CD4-positive, alpha-beta T cell (primary cell): Measurements from ENCODE around the gene GPS1. TPM values are rescaled to one million over a fixed set of nuclear protein-coding genes. Genes with fewer than 3 reads are reported as not detected.

Source experiments
- ATAC-seq: fragments of 200-7000 bp; cut with Tn5 transposase; one replicate; pipeline ENCODE4 v1.10.0; 2022; ENCODE audit warnings: mild to moderate bottlenecking; ENCODE audit not compliant: poor library complexity
- CTCF ChIA-PET: fragments of 350-600 bp; sonication (Branson Sonifier 250); formaldehyde crosslinking; loops from one replicate; lab custom pipeline; 2021; ENCODE audit warnings: antibody characterized with exemption, inconsistent platforms; lab: Charles Lee
- POLR2A ChIA-PET: fragments of 350-600 bp; sonication (Branson Sonifier 250); formaldehyde crosslinking; loops from one replicate; lab custom pipeline; 2021; ENCODE audit warnings: antibody characterized with exemption, inconsistent platforms; lab: Charles Lee
- DNase-seq, 14 experiments: peaks; one replicate each; pipeline ENCODE4 v3.0.0-alpha.2; 2013 to 2020; ENCODE audit warnings: mixed read lengths in 2 of 14
- H3K27ac ChIP-seq, 2 donors: one replicate each; pipeline versions ENCODE4 v1.5.1 to v1.7.0; 2013; ENCODE audit warnings: low read length in 2 of 2, low read depth in 1 of 2, mild to moderate bottlenecking in 1 of 2
- H3K27me3 ChIP-seq, 2 experiments: 1 replicate in 1 of 2; 2 replicates in 1 of 2; pipeline versions ENCODE4 v1.6.1 to v1.7.0; 2013; ENCODE audit warnings: low read length in 2 of 2, control low read depth in 1 of 2, mild to moderate bottlenecking in 1 of 2, moderate library complexity in 1 of 2; ENCODE audit not compliant: insufficient read depth in 2 of 2, control insufficient read depth in 1 of 2
- H3K36me3 ChIP-seq: one replicate; pipeline ENCODE4 v1.6.1; 2013; ENCODE audit warnings: low read length, control low read depth; ENCODE audit not compliant: insufficient read depth
- H3K4me1 ChIP-seq: one replicate; pipeline ENCODE4 v1.6.1; 2013; ENCODE audit warnings: low read length, control low read depth; ENCODE audit not compliant: insufficient read depth
- H3K4me3 ChIP-seq: one replicate; pipeline ENCODE4 v1.5.1; 2013; ENCODE audit warnings: mild to moderate bottlenecking, low read length, moderate library complexity
- H3K9me3 ChIP-seq, 2 experiments: 1 replicate in 1 of 2; 2 replicates in 1 of 2; pipeline versions ENCODE4 v1.6.1 to v1.7.0; 2013; ENCODE audit warnings: low read length in 2 of 2, mild to moderate bottlenecking in 2 of 2, control low read depth in 1 of 2, moderate library complexity in 1 of 2; ENCODE audit not compliant: control insufficient read depth in 1 of 2, insufficient read depth in 1 of 2
- H3K27ac Mint-ChIP-seq: one replicate; pipeline ENCODE4 v1.8.0; 2020; ENCODE audit warnings: mixed read lengths
- H3K27me3 Mint-ChIP-seq: one replicate; pipeline ENCODE4 v1.8.0; 2021; ENCODE audit warnings: mixed read lengths
- H3K36me3 Mint-ChIP-seq: one replicate; pipeline ENCODE4 v1.8.0; 2021; ENCODE audit warnings: low read depth, mixed read lengths
- H3K4me1 Mint-ChIP-seq: one replicate; pipeline ENCODE4 v1.8.0; 2021; ENCODE audit warnings: low read depth, mixed read lengths
- H3K4me3 Mint-ChIP-seq: one replicate; pipeline ENCODE4 v1.8.0; 2020; ENCODE audit warnings: mild to moderate bottlenecking, mixed read lengths
- H3K9me3 Mint-ChIP-seq: one replicate; pipeline ENCODE4 v1.8.0; 2020; ENCODE audit warnings: mixed read lengths
- CTCF ChIP-seq: fragments of 200-600 bp; IDR thresholded peaks from one replicate; pipeline ENCODE4 v1.8.0; 2022; ENCODE audit warnings: antibody characterized with exemption, mild to moderate bottlenecking
- intact Hi-C, 2 experiments: fragments of 100-400 bp; cut with DNase I in 1 of 2; cut with micrococcal nuclease in 1 of 2; formaldehyde crosslinking; loops; one replicate each; pipeline versions ENCODE4 v1.15.1 to v1.9.0; 2023 to 2025; cut with DNase I, micrococcal nuclease
- total RNA-seq, 174 experiments: library from RNA in 2 of 174; stranded (reverse) in 2 of 174; gene quantifications; one replicate each; pipeline ENCODE4 v1.2.3 and lab custom pipeline; 2021 to 2026

Gene GPS1
- total RNA-seq, 2 experiments from 2014 or later: 64.6 to 69.3 TPM

- Mint-ChIP-seq H3K27me3 (no peaks in the 10 kb centered on the region), H3K27ac (no peak overlapping the region), H3K4me1 (peaks cover 9% of the 10 kb centered on the region), H3K9me3 (no peaks in the 10 kb centered on the region), H3K4me3 (no peak overlapping the region), H3K36me3 (peaks cover 13% of the 10 kb centered on the region)
- Histone ChIP-seq H3K4me1 (peaks cover 34% of the 10 kb centered on the region), H3K36me3 (peaks cover 45% of the 10 kb centered on the region), H3K27ac (no peak overlapping the region), H3K4me3 (no peak overlapping the region), H3K27me3 (no peaks in the 10 kb centered on the region), H3K9me3 (no peaks in the 10 kb centered on the region)
- intact Hi-C loops: no loop called here
- ChIA-PET POLR2A (interaction anchor here (3.0 kb wide), 1 partner anchor 11 kb away, joined by 16 read pairs; the partner anchor contains the start of genes GPS1 and RFNG), CTCF (no interaction called here)
- DNase-seq (no peak), ATAC-seq (no peak)
- TF ChIP-seq CTCF: no peak
These were observed 11.3 kb downstream of the GPS1 start for GRCh38 chr17:82062984-82063368.

- DNase-seq: no peak
- CTCF ChIA-PET: no interaction called here
These were observed 12.0 kb downstream of the GPS1 start for GRCh38 chr17:82063424-82064415.

More at GRCh38 chr17:82063424-82064415, 12.0 kb downstream of the GPS1 start:
- Histone ChIP-seq H3K4me1 (peaks cover 34% of the 10 kb centered on the region), H3K27ac (no peak overlapping the region), H3K36me3 (peaks cover 38% of the 10 kb centered on the region), H3K27me3 (no peaks in the 10 kb centered on the region), H3K9me3 (no peaks in the 10 kb centered on the region), H3K4me3 (no peak overlapping the region)
- no peak for TF ChIP-seq CTCF
- ATAC-seq: no peak
- Mint-ChIP-seq H3K4me3 (peak overlapping the region; percentile 58), H3K27me3 (no peaks in the 10 kb centered on the region), H3K27ac (peak overlapping the region; percentile 47), H3K36me3 (peaks cover 10% of the 10 kb centered on the region), H3K4me1 (peaks cover 9% of the 10 kb centered on the region), H3K9me3 (no peaks in the 10 kb centered on the region)
- POLR2A ChIA-PET: interaction anchor here (3.0 kb wide), 1 partner anchor 11 kb away, joined by 16 read pairs; the partner anchor contains the start of genes GPS1 and RFNG
- intact Hi-C loops: loop anchor here in 1 of 2 experiments (2.0 kb wide), 1 partner anchor 13 kb away; the partner anchor contains the start of genes GPS1 and RFNG
